ENCODE measurements around the gene VPREB1.
"Not testable (repeated sequence)": the region's sequence is repeated elsewhere in the genome, so short reads cannot be mapped to it uniquely, and the experiment has no call there.

DNA sequence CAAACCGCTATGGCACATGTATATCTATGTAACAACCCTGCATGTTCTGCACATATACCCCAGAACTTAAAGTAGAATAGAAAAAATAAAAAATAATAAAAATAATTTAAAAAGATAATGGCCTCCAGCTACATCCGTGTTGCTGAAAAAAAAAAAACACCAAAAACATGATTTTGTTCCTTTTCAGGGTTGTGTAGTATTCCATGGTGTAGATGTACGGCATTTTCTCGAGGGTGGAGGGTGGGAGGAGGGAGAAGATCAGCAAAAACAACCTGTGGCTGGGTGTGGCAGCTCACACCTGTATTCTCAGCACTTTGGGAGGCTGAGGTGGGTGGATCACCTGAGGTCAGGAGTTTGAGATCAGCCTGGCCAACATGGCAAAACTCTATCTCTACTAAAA is 16.0 kb downstream of the VPREB1 start:
- not testable (repeated sequence) for TF ChIP-seq CTCF (IDR thresholded peaks at IDR 0.05; ENCODE audit: low read depth, low read length); EZH2phosphoT487 (IDR thresholded peaks at IDR 0.05; ENCODE audit: low read depth)

Measured in OCI-LY3 (cell line).